ENCODE measurements around the gene ARHGEF7.

- TF ChIP-seq, protein P1, sequence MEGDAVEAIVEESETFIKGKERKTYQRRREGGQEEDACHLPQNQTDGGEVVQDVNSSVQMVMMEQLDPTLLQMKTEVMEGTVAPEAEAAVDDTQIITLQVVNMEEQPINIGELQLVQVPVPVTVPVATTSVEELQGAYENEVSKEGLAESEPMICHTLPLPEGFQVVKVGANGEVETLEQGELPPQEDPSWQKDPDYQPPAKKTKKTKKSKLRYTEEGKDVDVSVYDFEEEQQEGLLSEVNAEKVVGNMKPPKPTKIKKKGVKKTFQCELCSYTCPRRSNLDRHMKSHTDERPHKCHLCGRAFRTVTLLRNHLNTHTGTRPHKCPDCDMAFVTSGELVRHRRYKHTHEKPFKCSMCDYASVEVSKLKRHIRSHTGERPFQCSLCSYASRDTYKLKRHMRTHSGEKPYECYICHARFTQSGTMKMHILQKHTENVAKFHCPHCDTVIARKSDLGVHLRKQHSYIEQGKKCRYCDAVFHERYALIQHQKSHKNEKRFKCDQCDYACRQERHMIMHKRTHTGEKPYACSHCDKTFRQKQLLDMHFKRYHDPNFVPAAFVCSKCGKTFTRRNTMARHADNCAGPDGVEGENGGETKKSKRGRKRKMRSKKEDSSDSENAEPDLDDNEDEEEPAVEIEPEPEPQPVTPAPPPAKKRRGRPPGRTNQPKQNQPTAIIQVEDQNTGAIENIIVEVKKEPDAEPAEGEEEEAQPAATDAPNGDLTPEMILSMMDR (IDR thresholded peaks at IDR 0.05; ENCODE audit: insufficient read depth, low read length, poor library complexity, severe bottlenecking) = no peak
- no peak for TF ChIP-seq EZH2phosphoT487 (conservative IDR thresholded peaks at IDR 0.05; ENCODE audit: low read length)
Observed at GRCh38 chr13:111082240-111082639, 32.9 kb upstream of the ARHGEF7 start.

All from SU-DHL-6 (cell line).